ENCODE data around the gene FXYD5.

Gene FXYD5

DNA sequence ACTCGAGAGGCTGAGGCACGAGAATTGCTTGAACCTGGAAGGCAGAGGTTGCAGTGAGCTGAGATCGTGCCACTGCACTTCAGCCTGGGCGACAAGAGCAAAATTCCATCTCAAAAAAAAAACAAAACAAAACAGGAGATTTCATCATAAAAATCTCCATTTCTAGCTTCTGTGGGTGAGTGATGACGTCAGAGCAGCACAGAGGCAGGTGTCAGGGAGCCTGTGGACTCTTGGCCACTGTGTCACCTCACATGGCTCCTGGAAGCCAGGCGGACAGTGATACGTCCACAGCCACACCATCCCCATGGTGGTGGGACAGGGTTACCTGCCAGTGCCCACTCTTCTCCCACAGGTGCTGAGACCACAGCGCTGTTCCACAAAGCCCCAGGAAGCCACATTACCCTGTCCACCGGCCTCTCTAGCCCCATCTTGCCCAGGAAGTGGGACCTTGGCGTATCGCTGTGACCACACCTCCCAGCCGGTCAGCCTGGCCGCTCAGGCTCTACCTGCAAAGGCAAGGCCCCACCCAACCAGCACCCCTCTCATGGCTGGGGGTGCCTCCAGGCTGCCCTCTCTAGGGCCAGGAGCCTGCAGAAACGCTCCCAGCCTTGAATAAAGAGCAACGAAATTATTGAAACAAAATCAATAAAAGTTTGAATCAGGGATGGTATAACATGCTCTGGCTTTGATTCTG is 41.4 kb upstream of the FXYD5 start:
- H3K9ac ChIP-seq (ENCODE audit: low read length in 2 of 2): no peak overlapping the region
- no peaks in the 10 kb centered on the region for H3K36me3 ChIP-seq (ENCODE audit: control insufficient read depth in 2 of 2, insufficient read depth in 2 of 2, low read length in 2 of 2)
- H3K27me3 ChIP-seq (ENCODE audit: control insufficient read depth in 1 of 2, insufficient read depth in 2 of 2, low read length in 2 of 2): peaks cover 4 to 9% of the 10 kb centered on the region in 2 donors
- H3K4me3 ChIP-seq (ENCODE audit: low read length in 2 of 2): no peak overlapping the region
- no peak overlapping the region for H3K27ac ChIP-seq (ENCODE audit: low read length)
- H3K4me1 ChIP-seq (ENCODE audit: control insufficient read depth, insufficient read depth, low read length): peaks cover 5% of the 10 kb centered on the region
- no peaks in the 10 kb centered on the region for H3K9me3 ChIP-seq (ENCODE audit: control insufficient read depth in 2 of 2, low read length in 2 of 2)

DNA sequence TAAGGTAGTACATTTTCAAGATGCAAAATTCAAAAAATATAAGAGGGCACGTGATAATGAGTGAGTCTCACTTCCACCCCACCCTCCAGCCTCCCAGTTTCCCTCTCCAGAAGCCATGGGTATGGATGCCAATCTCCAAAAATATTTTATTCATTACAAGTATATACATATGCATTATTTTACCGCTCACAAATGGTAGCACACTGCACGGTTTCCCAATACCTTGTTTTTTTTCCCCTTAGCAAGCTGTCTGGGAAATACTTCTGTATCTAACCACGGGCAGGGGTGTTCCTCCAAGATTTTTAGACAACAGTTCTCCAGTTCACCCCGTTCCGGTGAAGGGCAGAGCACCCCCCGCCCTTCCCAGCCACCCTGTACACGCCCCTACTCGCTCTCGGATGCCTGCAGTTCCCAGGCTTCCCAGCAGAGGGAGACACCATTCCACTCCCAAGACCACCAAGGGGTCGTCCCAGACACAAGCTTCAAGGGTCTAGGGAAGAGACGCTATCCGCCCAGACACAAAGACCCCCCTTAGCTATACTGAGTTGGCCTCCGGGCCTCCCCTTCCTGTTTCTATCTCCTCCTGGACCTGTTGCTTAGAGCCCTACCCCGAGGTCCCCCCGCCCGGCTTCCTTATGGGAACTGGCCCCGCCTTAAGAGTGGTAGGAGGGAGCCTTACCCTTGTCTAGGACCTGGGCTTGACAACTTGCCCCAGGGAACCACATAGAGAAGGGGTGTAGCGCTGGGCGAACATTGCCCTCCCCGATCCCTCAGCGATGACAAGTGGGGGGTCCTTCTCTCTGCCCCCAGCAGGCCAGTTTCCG is 40.0 kb upstream of the FXYD5 start:
- H3K36me3 ChIP-seq (ENCODE audit: control insufficient read depth in 2 of 2, insufficient read depth in 2 of 2, low read length in 2 of 2): no peaks in the 10 kb centered on the region
- peak overlapping the region in 1 of 2 donors; percentile 20 for H3K9ac ChIP-seq (ENCODE audit: low read length in 2 of 2)
- peaks cover 5% of the 10 kb centered on the region for H3K4me1 ChIP-seq (ENCODE audit: control insufficient read depth, insufficient read depth, low read length)
- H3K4me3 ChIP-seq (ENCODE audit: low read length in 2 of 2): peak overlapping the region; percentile 40 to 65
- no peaks in the 10 kb centered on the region for H3K9me3 ChIP-seq (ENCODE audit: control insufficient read depth in 2 of 2, low read length in 2 of 2)
- peaks cover 4 to 6% of the 10 kb centered on the region in 2 donors for H3K27me3 ChIP-seq (ENCODE audit: control insufficient read depth in 1 of 2, insufficient read depth in 2 of 2, low read length in 2 of 2)
- no peak overlapping the region for H3K27ac ChIP-seq (ENCODE audit: low read length)

DNA sequence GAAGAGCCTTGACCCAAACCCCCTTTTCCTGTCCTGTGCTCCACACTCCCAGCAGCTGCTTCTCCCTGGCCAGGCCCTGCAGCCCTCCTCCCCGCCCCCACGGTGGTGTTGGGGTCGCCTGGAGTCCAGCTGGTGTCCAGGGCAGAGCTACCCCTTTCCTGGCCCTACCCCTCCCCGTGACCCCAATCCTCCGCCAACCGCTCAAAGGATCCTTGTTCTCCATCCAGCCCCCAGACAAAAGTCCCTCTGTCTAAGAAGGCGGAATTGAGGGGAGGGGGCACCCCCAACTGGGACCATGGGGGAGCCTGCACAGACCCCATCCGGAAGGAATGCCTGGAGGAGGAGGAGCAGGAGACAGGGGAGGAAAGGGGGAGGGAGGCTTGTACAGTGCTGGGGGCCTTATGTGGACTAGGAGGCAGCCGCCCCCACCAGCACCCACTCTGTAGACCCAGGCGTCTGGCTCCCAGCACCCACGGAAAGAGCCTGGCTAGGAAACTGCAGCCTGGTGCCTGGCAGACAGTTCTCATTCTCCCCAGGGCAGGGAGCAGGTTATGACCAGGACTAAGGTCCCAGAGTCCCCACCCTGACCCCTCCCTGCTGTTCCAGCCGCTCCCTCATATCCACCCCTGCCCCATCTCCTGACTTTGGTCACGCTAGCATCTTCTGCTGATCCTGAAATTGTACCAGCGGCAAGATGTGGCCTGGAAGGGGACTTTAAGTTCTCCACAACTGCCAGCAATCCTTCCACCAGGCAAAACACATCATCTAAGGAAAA is 39.2 kb upstream of the FXYD5 start, which contains the start of gene FXYD3:
FXYD3 (plus strand) TSS at position 647 of the 775 bp plus-strand sequence. CDS start 3,554 bp downstream, outside the sequence.
- peaks cover 5% of the 10 kb centered on the region for H3K4me1 ChIP-seq (ENCODE audit: control insufficient read depth, insufficient read depth, low read length)
- H3K9me3 ChIP-seq (ENCODE audit: control insufficient read depth in 2 of 2, low read length in 2 of 2): no peaks in the 10 kb centered on the region
- no peaks in the 10 kb centered on the region for H3K36me3 ChIP-seq (ENCODE audit: control insufficient read depth in 2 of 2, insufficient read depth in 2 of 2, low read length in 2 of 2)
- peaks cover 4 to 6% of the 10 kb centered on the region in 2 donors for H3K27me3 ChIP-seq (ENCODE audit: control insufficient read depth in 1 of 2, insufficient read depth in 2 of 2, low read length in 2 of 2)
- no peak within 1 kb of the TSS for H3K27ac ChIP-seq (ENCODE audit: low read length)
- H3K4me3 ChIP-seq (ENCODE audit: low read length in 2 of 2): peak within 1 kb of the TSS; percentile 40 to 65
- no peak within 1 kb of the TSS for H3K9ac ChIP-seq (ENCODE audit: low read length in 2 of 2)

DNA sequence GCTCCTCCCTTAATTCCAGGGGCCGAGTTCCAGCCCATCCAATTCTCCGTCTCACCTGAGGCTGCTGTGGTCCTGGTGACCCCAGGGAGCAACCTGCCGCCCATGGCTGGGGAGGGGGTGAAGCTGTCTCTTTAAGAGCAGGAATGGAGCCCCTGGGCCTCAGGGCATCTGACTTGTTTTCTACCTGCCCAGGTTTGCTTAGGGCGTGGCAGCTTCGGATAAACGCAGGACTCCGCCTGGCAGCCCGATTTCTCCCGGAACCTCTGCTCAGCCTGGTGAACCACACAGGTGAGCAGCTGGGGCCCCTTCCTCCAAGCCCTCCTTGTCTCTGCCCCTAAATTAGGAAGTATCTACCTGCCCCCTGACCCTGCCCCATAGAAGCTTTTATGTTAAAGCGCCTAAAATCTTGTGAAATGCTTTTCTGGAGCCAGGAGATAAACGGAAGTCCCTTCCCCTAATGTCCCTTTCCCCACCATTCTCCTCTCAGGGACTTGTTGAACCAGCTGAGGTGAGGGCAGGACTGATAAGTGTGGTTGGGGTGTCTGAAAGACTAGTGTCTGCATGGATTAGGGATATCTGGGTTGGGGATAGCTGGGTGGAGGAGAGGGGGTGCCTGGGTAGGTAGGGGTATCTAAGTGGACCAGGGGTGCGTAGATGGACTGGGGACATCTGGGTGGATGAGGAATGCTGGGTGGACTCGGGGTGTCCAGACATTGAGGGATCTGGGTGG is 38.3 kb upstream of the FXYD5 start:
- Histone ChIP-seq H3K9ac (ENCODE audit: low read length in 2 of 2) (no peak overlapping the region), H3K36me3 (ENCODE audit: control insufficient read depth in 2 of 2, insufficient read depth in 2 of 2, low read length in 2 of 2) (no peaks in the 10 kb centered on the region), H3K4me3 (ENCODE audit: low read length in 2 of 2) (no peak overlapping the region), H3K4me1 (ENCODE audit: control insufficient read depth, insufficient read depth, low read length) (peaks cover 8% of the 10 kb centered on the region), H3K9me3 (ENCODE audit: control insufficient read depth in 2 of 2, low read length in 2 of 2) (no peaks in the 10 kb centered on the region), H3K27me3 (ENCODE audit: control insufficient read depth in 1 of 2, insufficient read depth in 2 of 2, low read length in 2 of 2) (peaks cover 4 to 6% of the 10 kb centered on the region in 2 donors), H3K27ac (ENCODE audit: low read length) (no peak overlapping the region)

DNA sequence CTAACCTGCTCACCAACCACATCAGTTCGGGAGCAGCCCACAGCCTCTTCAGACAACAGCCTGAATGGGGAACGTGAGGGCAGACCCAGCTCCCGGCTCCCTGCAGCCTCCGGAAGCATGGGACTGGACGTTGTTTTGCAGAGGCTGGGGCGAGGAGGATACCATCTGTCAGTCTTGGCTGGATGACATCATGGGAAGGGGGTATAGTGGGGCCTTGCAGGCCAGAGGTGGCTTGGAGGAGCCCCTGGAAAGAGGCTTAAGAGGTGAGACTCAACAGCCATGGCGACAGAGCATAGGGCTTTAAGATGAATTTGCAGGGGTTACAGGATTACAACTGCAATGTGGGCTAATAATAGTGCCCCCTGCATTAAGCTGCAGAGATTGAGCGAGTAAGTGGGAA is 37.4 kb upstream of the FXYD5 start:
- no peak overlapping the region for H3K27ac ChIP-seq (ENCODE audit: low read length)
- no peak overlapping the region for H3K9ac ChIP-seq (ENCODE audit: low read length in 2 of 2)
- no peak overlapping the region for H3K4me3 ChIP-seq (ENCODE audit: low read length in 2 of 2)
- H3K4me1 ChIP-seq (ENCODE audit: control insufficient read depth, insufficient read depth, low read length): peaks cover 8% of the 10 kb centered on the region
- peaks cover 4 to 6% of the 10 kb centered on the region in 2 donors for H3K27me3 ChIP-seq (ENCODE audit: control insufficient read depth in 1 of 2, insufficient read depth in 2 of 2, low read length in 2 of 2)
- no peaks in the 10 kb centered on the region for H3K36me3 ChIP-seq (ENCODE audit: control insufficient read depth in 2 of 2, insufficient read depth in 2 of 2, low read length in 2 of 2)
- no peaks in the 10 kb centered on the region for H3K9me3 ChIP-seq (ENCODE audit: control insufficient read depth in 2 of 2, low read length in 2 of 2)

DNA sequence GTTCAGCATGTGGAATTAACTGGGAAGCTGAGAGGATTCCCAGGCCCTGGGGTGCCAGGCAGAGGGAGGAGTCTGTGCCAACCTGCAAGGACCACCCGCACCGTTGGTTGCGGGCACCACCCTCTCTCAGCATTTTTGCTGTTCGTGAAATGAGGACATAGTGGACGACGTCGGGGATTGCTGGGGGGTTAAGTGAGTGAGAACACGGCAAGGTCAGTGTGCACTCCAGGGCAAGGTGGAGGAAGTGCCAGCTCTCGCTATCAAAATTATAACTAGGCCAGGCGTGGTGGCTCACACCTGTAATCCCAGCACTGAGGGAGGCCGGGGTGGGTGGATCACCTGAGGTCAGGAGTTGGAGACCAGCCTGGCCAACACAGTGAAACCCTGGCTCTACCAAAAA is 36.7 kb upstream of the FXYD5 start:
- H3K27ac ChIP-seq (ENCODE audit: low read length): no peak overlapping the region
- no peak overlapping the region for H3K9ac ChIP-seq (ENCODE audit: low read length in 2 of 2)
- H3K27me3 ChIP-seq (ENCODE audit: control insufficient read depth in 1 of 2, insufficient read depth in 2 of 2, low read length in 2 of 2): peaks cover 4 to 6% of the 10 kb centered on the region in 2 donors
- H3K9me3 ChIP-seq (ENCODE audit: control insufficient read depth in 2 of 2, low read length in 2 of 2): no peaks in the 10 kb centered on the region
- H3K4me3 ChIP-seq (ENCODE audit: low read length in 2 of 2): no peak overlapping the region
- H3K36me3 ChIP-seq (ENCODE audit: control insufficient read depth in 2 of 2, insufficient read depth in 2 of 2, low read length in 2 of 2): no peaks in the 10 kb centered on the region
- H3K4me1 ChIP-seq (ENCODE audit: control insufficient read depth, insufficient read depth, low read length): peaks cover 11% of the 10 kb centered on the region

DNA sequence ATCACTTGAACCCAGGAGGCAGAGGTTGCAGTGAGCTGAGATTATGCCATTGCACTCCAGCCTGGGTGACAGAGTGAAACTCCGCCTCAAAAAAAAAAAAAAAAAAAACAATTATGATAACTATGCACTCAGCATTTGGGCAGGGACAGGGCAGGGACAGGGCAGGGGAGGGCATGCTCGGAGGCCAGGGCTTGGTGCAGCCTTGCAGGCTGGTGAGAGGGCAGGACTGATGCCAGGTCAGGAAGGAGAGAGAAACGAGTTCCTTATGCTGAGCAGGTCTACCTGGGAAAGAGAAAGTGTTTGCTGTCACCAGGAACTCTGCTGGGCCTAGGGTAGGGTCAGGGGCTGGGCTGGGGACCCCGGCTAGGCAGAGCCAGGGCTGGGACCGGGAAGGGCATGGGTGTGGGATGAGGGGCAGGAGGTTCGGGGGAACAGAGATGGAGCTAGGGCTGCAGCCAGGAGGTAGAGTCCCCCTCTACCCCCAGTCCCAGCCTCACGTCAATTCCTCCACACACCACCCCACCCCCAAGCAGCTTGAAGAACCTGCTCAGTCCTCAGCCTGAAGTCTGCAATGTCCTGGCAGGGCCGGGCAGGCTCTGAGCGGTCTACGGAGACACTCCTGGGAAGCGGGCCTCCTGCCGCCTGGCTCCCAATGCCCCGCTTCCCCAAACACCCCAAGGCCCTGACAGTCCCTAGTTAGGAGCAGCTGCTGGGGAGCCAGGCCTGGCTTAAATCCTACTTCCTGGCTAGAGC is 36.1 kb upstream of the FXYD5 start:
- Histone ChIP-seq H3K9me3 (ENCODE audit: control insufficient read depth in 2 of 2, low read length in 2 of 2) (no peaks in the 10 kb centered on the region), H3K4me1 (ENCODE audit: control insufficient read depth, insufficient read depth, low read length) (peaks cover 11% of the 10 kb centered on the region), H3K36me3 (ENCODE audit: control insufficient read depth in 2 of 2, insufficient read depth in 2 of 2, low read length in 2 of 2) (no peaks in the 10 kb centered on the region), H3K4me3 (ENCODE audit: low read length in 2 of 2) (no peak overlapping the region), H3K27me3 (ENCODE audit: control insufficient read depth in 1 of 2, insufficient read depth in 2 of 2, low read length in 2 of 2) (peaks cover 4 to 6% of the 10 kb centered on the region in 2 donors), H3K9ac (ENCODE audit: low read length in 2 of 2) (no peak overlapping the region), H3K27ac (ENCODE audit: low read length) (no peak overlapping the region)

DNA sequence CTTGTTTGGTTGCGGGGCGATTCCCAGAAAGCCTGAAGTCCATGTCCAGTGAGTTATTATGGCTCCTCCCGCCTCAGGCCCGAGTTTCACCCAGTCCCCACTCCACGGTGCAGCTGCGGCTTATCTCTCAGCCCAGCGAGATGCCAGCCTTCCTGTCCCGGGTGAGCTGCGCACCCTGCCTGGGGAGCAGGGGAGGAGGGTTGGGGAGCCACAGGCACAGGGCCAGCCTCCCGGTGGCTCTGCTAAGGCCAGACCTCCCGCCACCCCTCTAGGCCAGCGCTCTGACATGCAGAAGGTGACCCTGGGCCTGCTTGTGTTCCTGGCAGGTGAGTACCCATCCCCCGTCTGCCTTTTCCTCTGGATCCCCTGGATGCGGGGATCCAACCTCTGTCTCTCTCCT is 35.4 kb upstream of the FXYD5 start:
- H3K4me3 ChIP-seq (ENCODE audit: low read length in 2 of 2): no peak overlapping the region
- peaks cover 14% of the 10 kb centered on the region for H3K4me1 ChIP-seq (ENCODE audit: control insufficient read depth, insufficient read depth, low read length)

DNA sequence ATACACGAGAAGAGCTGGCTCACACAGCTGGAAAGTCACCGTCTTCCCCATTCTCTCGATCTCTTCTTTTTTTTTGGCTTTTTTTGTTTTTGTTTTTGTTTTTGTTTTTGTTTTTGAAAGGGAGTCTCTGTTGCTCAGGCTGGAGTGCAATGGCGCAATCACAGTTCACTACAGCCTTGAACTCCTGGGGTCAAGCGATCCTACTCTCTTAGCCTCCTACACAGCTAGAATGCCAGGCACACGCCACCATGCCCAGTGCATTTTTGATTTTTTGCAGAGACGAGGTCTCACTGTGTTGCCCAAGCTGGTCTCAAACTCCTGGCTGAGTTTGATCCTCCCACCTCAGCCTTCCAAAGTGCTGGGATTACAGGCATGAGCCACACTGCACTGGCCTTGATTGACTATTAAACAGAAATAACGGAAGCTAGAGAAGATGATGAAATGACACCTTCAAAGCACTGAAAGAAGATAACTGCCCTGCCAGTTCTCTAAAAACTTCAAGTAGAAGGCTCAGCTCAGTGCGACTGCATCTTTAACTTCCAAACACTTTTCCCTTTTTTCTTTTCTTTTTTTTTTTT is 34.9 kb upstream of the FXYD5 start:
- peaks cover 20% of the 10 kb centered on the region for H3K4me1 ChIP-seq (ENCODE audit: control insufficient read depth, insufficient read depth, low read length)
- no peaks in the 10 kb centered on the region for H3K36me3 ChIP-seq (ENCODE audit: control insufficient read depth in 2 of 2, insufficient read depth in 2 of 2, low read length in 2 of 2)
- no peak overlapping the region for H3K4me3 ChIP-seq (ENCODE audit: low read length in 2 of 2)
- H3K9ac ChIP-seq (ENCODE audit: low read length in 2 of 2): no peak overlapping the region
- peaks cover 4% of the 10 kb centered on the region in 2 donors for H3K27me3 ChIP-seq (ENCODE audit: control insufficient read depth in 1 of 2, insufficient read depth in 2 of 2, low read length in 2 of 2)
- H3K9me3 ChIP-seq (ENCODE audit: control insufficient read depth in 2 of 2, low read length in 2 of 2): no peaks in the 10 kb centered on the region
- H3K27ac ChIP-seq (ENCODE audit: low read length): no peak overlapping the region

More for the DNA sequence above, 35.4 kb upstream of the FXYD5 start:
- Histone ChIP-seq H3K9ac (ENCODE audit: low read length in 2 of 2) (no peak overlapping the region), H3K36me3 (ENCODE audit: control insufficient read depth in 2 of 2, insufficient read depth in 2 of 2, low read length in 2 of 2) (no peaks in the 10 kb centered on the region), H3K27me3 (ENCODE audit: control insufficient read depth in 1 of 2, insufficient read depth in 2 of 2, low read length in 2 of 2) (peaks cover 4 to 6% of the 10 kb centered on the region in 2 donors), H3K27ac (ENCODE audit: low read length) (no peak overlapping the region), H3K9me3 (ENCODE audit: control insufficient read depth in 2 of 2, low read length in 2 of 2) (no peaks in the 10 kb centered on the region)

Measured in stomach smooth muscle (tissue), 2 donors.